NCI-H510A treated with DMSO at 0.1 percent for 48 hours (cell line): ENCODE data around the gene PGAP3.

Source experiments
- DNase-seq: peaks from one replicate; lab custom pipeline; 2025; lab: John Stamatoyannopoulos, UW

Gene PGAP3

GRCh38 chr17:39697961-39698360, 10.1 kb upstream of the PGAP3 start:
- DNase-seq, result no peak

GRCh38 chr17:39696731-39697130, 8.9 kb upstream of the PGAP3 start:
- DNase-seq, result no peak

GRCh38 chr17:39695089-39695474, 7.2 kb upstream of the PGAP3 start:
- no peak for DNase-seq

- no peak for DNase-seq
Observed at GRCh38 chr17:39694593-39694992, 6.7 kb upstream of the PGAP3 start.

- DNase-seq, result no peak
Observed at GRCh38 chr17:39688945-39689344, 1.1 kb upstream of the PGAP3 start.

GRCh38 chr17:39688475-39688835, 598 bp upstream of the PGAP3 start:
- no peak for DNase-seq

GRCh38 chr17:39687101-39687545, 734 bp downstream of the PGAP3 start:
- no peak for DNase-seq

GRCh38 chr17:39684369-39685192, 3.3 kb downstream of the PGAP3 start:
- DNase-seq, result no peak

GRCh38 chr17:39683295-39683939, 4.4 kb downstream of the PGAP3 start:
- no peak for DNase-seq

- no peak for DNase-seq
Observed at GRCh38 chr17:39679521-39680192, 8.2 kb downstream of the PGAP3 start.

GRCh38 chr17:39678340-39679116, 9.3 kb downstream of the PGAP3 start:
- no peak for DNase-seq

- peak; percentile 44 for DNase-seq
Observed at GRCh38 chr17:39677542-39678339, 10.1 kb downstream of the PGAP3 start.

GRCh38 chr17:39677072-39677471, 10.8 kb downstream of the PGAP3 start:
- no peak for DNase-seq

- DNase-seq, result peak; percentile 88
Observed at GRCh38 chr17:39676198-39676819, 11.5 kb downstream of the PGAP3 start.

GRCh38 chr17:39675390-39676082, 12.3 kb downstream of the PGAP3 start:
- DNase-seq, result no peak

GRCh38 chr17:39674702-39675389, 13.0 kb downstream of the PGAP3 start:
- DNase-seq, result peak; percentile 40

- no peak for DNase-seq
Observed at GRCh38 chr17:39674179-39674578, 13.7 kb downstream of the PGAP3 start.

- DNase-seq, result no peak
Observed at GRCh38 chr17:39673335-39674081, 14.3 kb downstream of the PGAP3 start.
